ENCODE results near the gene MOCOS.

GRCh38 chr18:36283448-36283847 is 96.2 kb downstream of the MOCOS start:
- TF ChIP-seq CTCF (IDR thresholded peaks at IDR 0.05) (no peak), POLR2A (IDR thresholded peaks at IDR 0.05) (no peak)
